Endothelial cell of umbilical vein (primary cell): Measurements from ENCODE around the gene FGF9. TPM values are rescaled to one million over a fixed set of nuclear protein-coding genes. Genes with fewer than 3 reads are reported as not detected.

Source experiments
- BruUV-seq: library from RNA; stranded (reverse); fragments of 400-500 nt; replicated peaks from 2 replicates; lab custom pipeline; 2021; lab: Mats Ljungman, UMichigan
- CTCF ChIA-PET: fragments of 300-600, 350-600 bp; sonication (Branson Sonifier 250); formaldehyde crosslinking; loops from one replicate; lab custom pipeline; 2021; ENCODE audit warnings: antibody characterized with exemption, inconsistent platforms; lab: Charles Lee
- POLR2A ChIA-PET: fragments of 300-600, 350-600 bp; sonication (Branson Sonifier 250); formaldehyde crosslinking; loops from one replicate; lab custom pipeline; 2021; ENCODE audit warnings: antibody characterized with exemption, inconsistent platforms; lab: Charles Lee
- DNase-seq: peaks from one replicate; pipeline ENCODE4 v3.0.0-alpha.2; 2011; ENCODE audit warnings: low read depth, low spot score
- FAIRE-seq: peaks from 2 replicates; lab custom pipeline; 2011; peaks lifted over from hg19 to GRCh38; lab: Jason Lieb, UNC
- H2AFZ ChIP-seq: 2 replicates; pipeline ENCODE4 v1.6.0; 2012; ENCODE audit warnings: low read depth, low read length, control low read depth, inconsistent platforms
- H3K27ac ChIP-seq: 2 replicates; pipeline ENCODE4 v1.5.1; 2011; ENCODE audit warnings: low read depth, mild to moderate bottlenecking, control low read depth, low read length, moderate library complexity; ENCODE audit not compliant: insufficient read depth
- H3K27me3 ChIP-seq, 2 experiments: 2 replicates each; pipeline versions ENCODE4 v1.6.0 to v1.6.1; 2011; ENCODE audit warnings: low read length in 2 of 2, mixed read lengths in 1 of 2; ENCODE audit not compliant: control insufficient read depth in 2 of 2, insufficient read depth in 2 of 2
- H3K36me3 ChIP-seq, 2 experiments: 2 replicates in 1 of 2; 3 replicates in 1 of 2; pipeline ENCODE4 v1.5.1; 2011; ENCODE audit warnings: low read length in 2 of 2, mild to moderate bottlenecking in 1 of 2, moderate library complexity in 1 of 2; ENCODE audit not compliant: control insufficient read depth in 2 of 2, insufficient read depth in 2 of 2; ENCODE audit errors: extremely low read depth in 1 of 2
- H3K4me1 ChIP-seq: 3 replicates; pipeline ENCODE4 v1.5.1; 2011; ENCODE audit warnings: mild to moderate bottlenecking, low read length; ENCODE audit not compliant: control insufficient read depth, insufficient read depth; ENCODE audit errors: extremely low read depth
- H3K4me2 ChIP-seq: 2 replicates; pipeline ENCODE4 v1.6.1; 2011; ENCODE audit warnings: low read length, control low read depth, mixed read lengths; ENCODE audit not compliant: insufficient read depth
- H3K4me3 ChIP-seq, 3 experiments: fragments of 200-600 bp in 1 of 3; sonication (generic), shearing (Covaris generic) in 1 of 3; replicated peaks in 1 of 3; 2 replicates each; pipeline ENCODE4 v1.5.1; 2011 to 2016; ENCODE audit warnings: control low read depth in 3 of 3, low read length in 3 of 3, mild to moderate bottlenecking in 2 of 3, inconsistent platforms in 1 of 3, low read depth in 1 of 3, moderate library complexity in 1 of 3; ENCODE audit not compliant: insufficient read depth in 1 of 3
- H3K79me2 ChIP-seq: 2 replicates; pipeline ENCODE4 v1.6.0; 2012; ENCODE audit warnings: low read length, inconsistent platforms; ENCODE audit not compliant: control insufficient read depth, insufficient read depth
- H3K9ac ChIP-seq: replicated peaks from 2 replicates; pipeline ENCODE3; 2011; ENCODE audit warnings: low read length, control low read depth; ENCODE audit not compliant: insufficient read depth; ENCODE audit errors: extremely low read depth
- H3K9me1 ChIP-seq: replicated peaks from 3 replicates; pipeline ENCODE4 v1.6.0; 2011; ENCODE audit warnings: mild to moderate bottlenecking, low read length; ENCODE audit not compliant: control insufficient read depth, insufficient read depth; ENCODE audit errors: extremely low read depth
- H3K9me3 ChIP-seq: replicated peaks from 2 replicates; pipeline ENCODE4 v1.5.1; 2012; ENCODE audit warnings: low read length, inconsistent platforms; ENCODE audit not compliant: control insufficient read depth, insufficient read depth
- H4K20me1 ChIP-seq: replicated peaks from 2 replicates; pipeline ENCODE3; 2011; ENCODE audit warnings: mild to moderate bottlenecking, low read length; ENCODE audit not compliant: control insufficient read depth, insufficient read depth; ENCODE audit errors: extremely low read depth
- CTCF ChIP-seq, 2 donors: IDR thresholded peaks; 1 replicate in 1 of 2; 2 replicates in 1 of 2; pipeline ENCODE4 v1.5.1; 2011; ENCODE audit warnings: low read length in 2 of 2, mild to moderate bottlenecking in 2 of 2, moderate library complexity in 2 of 2, control low read depth in 1 of 2, inconsistent platforms in 1 of 2, low read depth in 1 of 2; ENCODE audit not compliant: insufficient read depth in 1 of 2; ENCODE audit errors: extremely low read depth in 1 of 2
- EZH2 ChIP-seq: IDR thresholded peaks from 2 replicates; pipeline ENCODE4 v1.6.1; 2012; ENCODE audit warnings: borderline replicate concordance, low read depth, mild to moderate bottlenecking, moderate library complexity, low read length, inconsistent platforms; ENCODE audit not compliant: severe bottlenecking
- FOS ChIP-seq: IDR thresholded peaks from 2 replicates; pipeline ENCODE4 v1.6.1; 2011; ENCODE audit warnings: mild to moderate bottlenecking, low read length, moderate library complexity, borderline replicate concordance; ENCODE audit not compliant: insufficient read depth
- GATA2 ChIP-seq: IDR thresholded peaks from 2 replicates; pipeline ENCODE4 v1.7.0; 2011; ENCODE audit warnings: low read depth, mild to moderate bottlenecking, moderate library complexity, mixed read lengths, low read length; ENCODE audit not compliant: insufficient read length, insufficient read depth
- JUN ChIP-seq: IDR thresholded peaks from 2 replicates; pipeline ENCODE4 v1.6.1; 2011; ENCODE audit warnings: borderline replicate concordance, low read depth; ENCODE audit not compliant: insufficient read length, insufficient read depth
- MYC ChIP-seq: IDR thresholded peaks from one replicate; pipeline ENCODE4 v1.6.1; 2011; ENCODE audit warnings: mild to moderate bottlenecking, low read depth, low read length
- POLR2A ChIP-seq: IDR thresholded peaks from 2 replicates; pipeline ENCODE4 v1.6.1; 2012; ENCODE audit warnings: low read depth, mild to moderate bottlenecking, control low read depth, low read length
- POLR2AphosphoS5 ChIP-seq: IDR thresholded peaks from 2 replicates; pipeline ENCODE4 v1.6.1; 2012; ENCODE audit warnings: low read depth, mild to moderate bottlenecking, control low read depth, low read length, moderate library complexity; ENCODE audit not compliant: insufficient read depth
- dilution Hi-C: fragments of 300-500 bp; cut with MboI; formaldehyde crosslinking; loops from one replicate; pipeline ENCODE4 v1.15.0; 2019; ENCODE audit warnings: low sequenced_read_pairs; ENCODE audit not compliant: extremely low pct_ligation_motif_present
- intact Hi-C: fragments of 100-400 bp; cut with micrococcal nuclease; formaldehyde crosslinking; loops from one replicate; pipeline ENCODE4 v1.10.0; 2022
- polyA plus RNA-seq, 4 experiments: library from polyadenylated mRNA; depleted of rRNA in 3 of 4; stranded (reverse) in 3 of 4; unstranded in 1 of 4; fragments of >200 nt; gene quantifications; 2 replicates each; pipeline versions ENCODE4 v1.2.1 to v1.2.3, GENCODE V29; 2011 to 2012; ENCODE audit warnings: missing spikeins in 1 of 4
- total RNA-seq: library from RNA; stranded (reverse); gene quantifications from 2 replicates; pipeline ENCODE4 v1.2.3, GENCODE V29; 2021
- TF ChIP-seq, protein P1 (sequence below): IDR thresholded peaks from 2 replicates; pipeline ENCODE4 v1.6.1; 2011; ENCODE audit not compliant: insufficient read depth, insufficient read length

FGF9 gene
- total and polyA plus RNA-seq, 2 donors (not counting 3 experiments of a cell fraction or from before 2014, with no cell fraction given): not detected

DNA sequence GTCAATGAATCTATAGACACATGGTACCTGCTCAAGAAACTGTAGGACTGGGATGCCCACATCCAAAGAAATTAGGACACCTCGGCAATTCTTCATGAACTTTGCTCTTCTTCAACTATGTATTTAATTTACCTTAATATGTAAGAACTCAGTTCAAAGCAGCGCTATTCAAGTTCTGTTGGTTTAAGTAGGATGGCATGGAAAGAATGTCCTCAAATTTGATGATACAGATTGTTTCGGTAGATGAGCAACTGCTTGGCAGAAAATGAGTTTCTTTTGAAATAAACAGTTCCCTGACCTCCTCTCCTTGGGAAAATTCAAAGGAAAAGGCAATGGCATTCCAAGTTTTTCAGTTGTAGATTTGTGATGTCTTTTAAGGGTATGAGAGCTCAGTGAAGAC is 36.7 kb downstream of the FGF9 start:
- H3K79me2 ChIP-seq: no peaks in the 10 kb centered on the region
- no peaks in the 10 kb centered on the region for H3K9me3 ChIP-seq
- no peaks in the 10 kb centered on the region for H3K36me3 ChIP-seq
- FAIRE-seq: no peak
- no peaks in the 10 kb centered on the region for H3K27me3 ChIP-seq
- BruUV-seq: no TSS peak
- no peak overlapping the region for H3K27ac ChIP-seq
- no peaks in the 10 kb centered on the region for H3K4me1 ChIP-seq
- no peak overlapping the region for H3K4me3 ChIP-seq
- no peak overlapping the region for H2AFZ ChIP-seq
- no peak for TF ChIP-seq EZH2
- TF ChIP-seq, protein P1, sequence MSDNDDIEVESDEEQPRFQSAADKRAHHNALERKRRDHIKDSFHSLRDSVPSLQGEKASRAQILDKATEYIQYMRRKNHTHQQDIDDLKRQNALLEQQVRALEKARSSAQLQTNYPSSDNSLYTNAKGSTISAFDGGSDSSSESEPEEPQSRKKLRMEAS: no peak
- TF ChIP-seq CTCF (IDR thresholded peaks at IDR 0.05; ENCODE audit: extremely low read depth in 1 of 2, insufficient read depth in 1 of 2, low read depth in 1 of 2, low read length in 2 of 2): no peak
- TF ChIP-seq POLR2A: no peak
- no peak for TF ChIP-seq POLR2AphosphoS5
- TF ChIP-seq GATA2: no peak
- no peak for TF ChIP-seq MYC
- TF ChIP-seq FOS: no peak
- no peak for TF ChIP-seq JUN
- dilution Hi-C loops (no loop called here), intact Hi-C loops (no loop called here)
- H3K9me1 ChIP-seq: no peaks in the 10 kb centered on the region
- no peaks in the 10 kb centered on the region for H4K20me1 ChIP-seq
- H3K9ac ChIP-seq: no peak overlapping the region
- ChIA-PET POLR2A (no interaction called here), CTCF (no interaction called here)
- no peak for DNase-seq
- H3K4me2 ChIP-seq: no peak overlapping the region
